DND-41 (cell line): Measurements from ENCODE around the gene DPP6.

Source experiments
- EZH2 ChIP-seq: IDR thresholded peaks from 3 replicates; pipeline ENCODE4 v1.6.1; 2012; ENCODE audit warnings: borderline replicate concordance, low read depth, mild to moderate bottlenecking, moderate library complexity, low read length, inconsistent platforms; ENCODE audit not compliant: severe bottlenecking
- TF ChIP-seq, protein P1 (sequence below): IDR thresholded peaks from 2 replicates; pipeline ENCODE4 v1.5.1; 2012; ENCODE audit warnings: borderline replicate concordance, low read length, moderate library complexity, mild to moderate bottlenecking; ENCODE audit not compliant: poor library complexity, severe bottlenecking; ENCODE audit errors: extremely low read depth

DNA sequence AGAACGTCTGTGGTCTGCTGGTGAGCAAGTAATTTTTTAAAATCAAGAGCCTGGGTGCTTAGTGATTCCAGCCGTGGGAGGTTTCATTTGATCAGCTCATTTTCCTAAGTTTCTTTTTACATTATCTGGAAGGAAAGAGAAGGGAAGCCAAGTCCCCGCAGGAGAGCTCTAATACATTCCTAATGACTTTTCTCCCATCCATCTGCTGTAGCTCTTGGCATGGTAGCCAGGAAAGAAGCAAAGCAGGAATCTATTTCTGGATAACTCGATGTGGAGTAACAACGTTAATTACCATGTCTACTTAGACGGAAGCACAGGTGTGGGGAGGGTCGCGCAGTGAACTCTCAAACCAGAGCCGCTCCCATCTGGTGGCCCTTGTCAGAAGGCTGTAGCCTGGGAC is 828.8 kb downstream of the DPP6 start:
- TF ChIP-seq, protein P1, sequence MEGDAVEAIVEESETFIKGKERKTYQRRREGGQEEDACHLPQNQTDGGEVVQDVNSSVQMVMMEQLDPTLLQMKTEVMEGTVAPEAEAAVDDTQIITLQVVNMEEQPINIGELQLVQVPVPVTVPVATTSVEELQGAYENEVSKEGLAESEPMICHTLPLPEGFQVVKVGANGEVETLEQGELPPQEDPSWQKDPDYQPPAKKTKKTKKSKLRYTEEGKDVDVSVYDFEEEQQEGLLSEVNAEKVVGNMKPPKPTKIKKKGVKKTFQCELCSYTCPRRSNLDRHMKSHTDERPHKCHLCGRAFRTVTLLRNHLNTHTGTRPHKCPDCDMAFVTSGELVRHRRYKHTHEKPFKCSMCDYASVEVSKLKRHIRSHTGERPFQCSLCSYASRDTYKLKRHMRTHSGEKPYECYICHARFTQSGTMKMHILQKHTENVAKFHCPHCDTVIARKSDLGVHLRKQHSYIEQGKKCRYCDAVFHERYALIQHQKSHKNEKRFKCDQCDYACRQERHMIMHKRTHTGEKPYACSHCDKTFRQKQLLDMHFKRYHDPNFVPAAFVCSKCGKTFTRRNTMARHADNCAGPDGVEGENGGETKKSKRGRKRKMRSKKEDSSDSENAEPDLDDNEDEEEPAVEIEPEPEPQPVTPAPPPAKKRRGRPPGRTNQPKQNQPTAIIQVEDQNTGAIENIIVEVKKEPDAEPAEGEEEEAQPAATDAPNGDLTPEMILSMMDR: no peak
- no peak for TF ChIP-seq EZH2
